Trophoblast cell (in vitro differentiated cells and primary cell): ENCODE results near the gene SPRED1.

Experiments
- DNase-seq, 2 donors: peaks; one replicate each; pipeline ENCODE4 v3.0.0-alpha.2; 2016
- H2AFZ ChIP-seq: 2 replicates; pipeline ENCODE4 v1.6.1; 2013; ENCODE audit warnings: low read length, moderate library complexity, mild to moderate bottlenecking; ENCODE audit not compliant: insufficient read depth, poor library complexity
- H2AK5ac ChIP-seq: 2 replicates; pipeline ENCODE4 v1.6.1; 2013; ENCODE audit warnings: mild to moderate bottlenecking, low read length
- H2BK120ac ChIP-seq: 2 replicates; pipeline ENCODE4 v1.6.1; 2013; ENCODE audit warnings: low read length, mild to moderate bottlenecking, moderate library complexity; ENCODE audit not compliant: insufficient read depth, poor library complexity
- H2BK12ac ChIP-seq: 2 replicates; pipeline ENCODE4 v1.6.1; 2013; ENCODE audit warnings: mild to moderate bottlenecking, low read length, moderate library complexity
- H2BK5ac ChIP-seq: 2 replicates; pipeline ENCODE4 v1.6.1; 2013; ENCODE audit warnings: low read length, low read depth, moderate library complexity, mild to moderate bottlenecking; ENCODE audit not compliant: poor library complexity
- H3K14ac ChIP-seq: 2 replicates; pipeline ENCODE4 v1.6.1; 2013; ENCODE audit warnings: mild to moderate bottlenecking, low read length
- H3K18ac ChIP-seq: 2 replicates; pipeline ENCODE4 v1.6.1; 2013; ENCODE audit warnings: mild to moderate bottlenecking, low read length
- H3K23ac ChIP-seq: 2 replicates; pipeline ENCODE4 v1.6.1; 2013; ENCODE audit warnings: low read length
- H3K27ac ChIP-seq: 2 replicates; pipeline ENCODE4 v1.5.1; 2013; ENCODE audit warnings: low read depth, mild to moderate bottlenecking, inconsistent platforms, low read length, moderate library complexity
- H3K27me3 ChIP-seq: 2 replicates; pipeline ENCODE4 v1.6.1; 2013; ENCODE audit warnings: inconsistent platforms, mild to moderate bottlenecking, low read length, moderate library complexity; ENCODE audit not compliant: insufficient read depth
- H3K36me3 ChIP-seq, 2 experiments: 1 replicate in 1 of 2; 2 replicates in 1 of 2; pipeline ENCODE4 v1.6.1; 2013; ENCODE audit warnings: low read length in 2 of 2, mild to moderate bottlenecking in 2 of 2, moderate library complexity in 1 of 2; ENCODE audit not compliant: insufficient read depth in 2 of 2, control insufficient read depth in 1 of 2
- H3K4ac ChIP-seq: 2 replicates; pipeline ENCODE4 v1.6.1; 2013; ENCODE audit warnings: low read depth, mild to moderate bottlenecking, low read length, moderate library complexity
- H3K4me1 ChIP-seq, 2 experiments: 1 replicate in 1 of 2; 2 replicates in 1 of 2; pipeline ENCODE4 v1.6.1; 2013; ENCODE audit warnings: low read length in 2 of 2, mild to moderate bottlenecking in 2 of 2, moderate library complexity in 1 of 2; ENCODE audit not compliant: insufficient read depth in 2 of 2, control insufficient read depth in 1 of 2
- H3K4me2 ChIP-seq: 2 replicates; pipeline ENCODE4 v1.6.1; 2013; ENCODE audit warnings: inconsistent platforms, mild to moderate bottlenecking, low read length, moderate library complexity
- H3K4me3 ChIP-seq: 2 replicates; pipeline ENCODE4 v1.5.1; 2013; ENCODE audit warnings: mild to moderate bottlenecking, low read depth, low read length, inconsistent platforms
- H3K79me1 ChIP-seq: one replicate; pipeline ENCODE4 v1.6.1; 2013; ENCODE audit warnings: low read length
- H3K79me2 ChIP-seq: 2 replicates; pipeline ENCODE4 v1.6.1; 2013; ENCODE audit warnings: low read length, mild to moderate bottlenecking; ENCODE audit not compliant: control insufficient read depth, insufficient read depth, poor library complexity
- H3K9ac ChIP-seq: 2 replicates; pipeline ENCODE4 v1.6.1; 2013; ENCODE audit warnings: mild to moderate bottlenecking, low read length
- H3K9me3 ChIP-seq: 2 replicates; pipeline ENCODE4 v1.6.1; 2013; ENCODE audit warnings: low read depth, mild to moderate bottlenecking, control low read depth, inconsistent platforms, low read length; ENCODE audit not compliant: insufficient read depth
- H4K12ac ChIP-seq: 2 replicates; pipeline ENCODE4 v1.6.1; 2013; ENCODE audit warnings: low read depth, mild to moderate bottlenecking, low read length, moderate library complexity
- H4K8ac ChIP-seq: 2 replicates; pipeline ENCODE4 v1.6.1; 2013; ENCODE audit warnings: low read depth, mild to moderate bottlenecking, low read length, moderate library complexity
- H4K91ac ChIP-seq: one replicate; pipeline ENCODE4 v1.6.1; 2013; ENCODE audit warnings: low read depth, mild to moderate bottlenecking, low read length, moderate library complexity
- WGBS: extraction: QIAGEN DNeasy Blood & Tissue Kit; methylation state at CpG from one replicate; pipeline ENCODE4 v1.1.7; 2013; ENCODE audit warnings: missing lambda C conversion rate; ENCODE audit not compliant: insufficient read length, insufficient coverage; ENCODE audit errors: extremely low coverage; 5-methylcytosine and 5-hydroxymethylcytosine counted together

SPRED1 gene

DNA sequence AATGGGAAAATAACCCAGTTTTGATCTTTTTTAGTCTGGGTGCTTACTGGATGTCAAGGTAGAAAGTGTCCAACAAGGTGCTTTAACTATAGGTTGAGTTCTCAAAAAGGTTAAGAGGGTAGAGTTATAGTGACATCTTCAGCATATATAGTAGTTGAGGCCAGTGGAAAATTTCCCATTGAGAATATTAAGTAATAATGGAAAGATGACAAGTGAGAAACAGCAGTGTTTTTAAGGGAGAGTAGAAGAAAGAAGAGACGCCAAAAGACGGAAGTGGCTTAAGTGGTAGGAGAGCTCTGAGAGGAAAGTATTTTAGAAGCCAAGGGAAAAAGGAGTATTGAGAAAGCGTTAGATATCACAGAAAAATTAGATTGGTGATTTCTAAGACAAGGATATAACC is 10.6 kb downstream of the SPRED1 start:
- no peak overlapping the region for H3K23ac ChIP-seq
- H2BK12ac ChIP-seq: no peak overlapping the region
- no peak overlapping the region for H4K8ac ChIP-seq
- no peak overlapping the region for H4K91ac ChIP-seq
- H3K4me1 ChIP-seq: no peaks in the 10 kb centered on the region
- no peaks in the 10 kb centered on the region for H3K36me3 ChIP-seq
- H3K27me3 ChIP-seq: no peaks in the 10 kb centered on the region
- no peaks in the 10 kb centered on the region for H3K9me3 ChIP-seq
- no peak for DNase-seq
- H2AK5ac ChIP-seq: no peak overlapping the region
- H3K18ac ChIP-seq: no peak overlapping the region
- H3K4me3 ChIP-seq: no peak overlapping the region
- no peak overlapping the region for H3K9ac ChIP-seq
- H2BK120ac ChIP-seq: no peak overlapping the region
- no peaks in the 10 kb centered on the region for H3K79me1 ChIP-seq
- no peak overlapping the region for H4K12ac ChIP-seq
- no peak overlapping the region for H3K27ac ChIP-seq
- H2BK5ac ChIP-seq: no peak overlapping the region
- H3K4ac ChIP-seq: no peak overlapping the region
- H3K79me2 ChIP-seq: no peaks in the 10 kb centered on the region
- H2AFZ ChIP-seq: no peak overlapping the region
- H3K4me2 ChIP-seq: no peak overlapping the region
- WGBS: 100% methylated on average over 1 of the region's 3 CpGs
- H3K14ac ChIP-seq: no peak overlapping the region

DNA sequence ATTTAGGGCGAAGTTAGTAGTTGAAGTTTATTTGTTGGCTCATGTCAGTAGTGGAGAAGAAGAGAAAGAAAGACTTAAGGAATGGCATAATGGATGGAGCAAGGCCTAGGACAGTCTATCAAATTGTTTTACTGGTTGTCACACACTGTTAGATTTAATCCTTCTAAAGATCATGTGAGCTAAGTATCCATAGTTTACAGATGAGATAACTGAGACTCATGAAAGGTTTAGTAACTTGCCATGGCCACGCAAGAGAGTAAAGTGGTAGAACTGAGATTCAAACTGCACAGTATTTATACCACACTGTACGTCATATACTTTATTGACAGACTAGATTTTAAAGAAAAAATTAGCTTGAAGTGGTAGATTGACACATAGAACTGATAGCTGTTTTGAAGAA is 11.4 kb downstream of the SPRED1 start:
- Histone ChIP-seq H2AFZ (no peak overlapping the region), H4K8ac (no peak overlapping the region), H3K4me1 (no peaks in the 10 kb centered on the region), H3K18ac (no peak overlapping the region), H3K4me3 (no peak overlapping the region), H2AK5ac (no peak overlapping the region), H3K27me3 (no peaks in the 10 kb centered on the region), H4K91ac (no peak overlapping the region), H4K12ac (no peak overlapping the region), H3K27ac (no peak overlapping the region), H2BK120ac (no peak overlapping the region), H3K23ac (no peak overlapping the region), H3K4ac (no peak overlapping the region), H3K14ac (no peak overlapping the region), H3K9me3 (no peaks in the 10 kb centered on the region), H2BK12ac (no peak overlapping the region), H3K79me1 (no peaks in the 10 kb centered on the region), H2BK5ac (no peak overlapping the region), H3K36me3 (no peaks in the 10 kb centered on the region), H3K4me2 (no peak overlapping the region), H3K79me2 (no peaks in the 10 kb centered on the region), H3K9ac (no peak overlapping the region)
- 100% methylated on average over 1 of the region's 3 CpGs for WGBS
- DNase-seq: no peak

DNA sequence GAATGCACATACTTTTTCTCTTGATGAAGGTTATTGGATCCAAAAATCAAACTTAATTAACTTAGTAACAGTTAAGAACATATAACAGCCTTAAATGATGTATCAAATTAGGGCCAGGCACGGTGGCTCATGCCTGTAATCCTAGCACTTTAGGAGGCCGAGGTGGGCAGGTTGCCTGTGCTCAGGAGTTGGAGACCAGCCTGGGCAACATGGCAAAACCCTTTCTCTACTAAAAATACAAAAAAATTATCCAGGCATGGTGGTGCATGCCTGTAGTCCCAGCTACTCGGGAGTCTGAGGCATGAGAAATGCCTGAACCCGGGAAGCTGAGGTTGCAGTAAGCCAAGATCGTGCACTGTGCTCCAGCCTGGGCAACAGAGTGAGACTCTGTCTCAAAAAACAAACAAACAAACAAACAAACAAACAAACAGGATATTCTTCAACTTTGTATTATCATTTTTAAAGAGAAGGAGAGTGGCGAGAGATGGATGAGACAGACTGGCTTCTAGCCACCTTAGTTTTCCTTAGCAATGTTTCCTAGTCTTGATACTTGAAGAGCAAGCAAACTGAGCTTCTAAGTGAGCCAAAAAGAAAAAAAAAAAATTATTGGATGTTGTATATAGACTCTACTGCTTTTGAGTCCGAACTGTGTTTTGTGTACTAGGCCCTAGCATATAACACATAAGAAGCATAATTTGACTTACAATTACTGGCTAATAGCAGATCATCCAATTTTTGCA is 13.8 kb downstream of the SPRED1 start:
- Histone ChIP-seq H3K27me3 (no peaks in the 10 kb centered on the region), H3K4me3 (no peak overlapping the region), H2BK12ac (no peak overlapping the region), H3K4ac (no peak overlapping the region), H4K91ac (no peak overlapping the region), H2AK5ac (no peak overlapping the region), H2AFZ (no peak overlapping the region), H3K4me2 (no peak overlapping the region), H3K4me1 (no peaks in the 10 kb centered on the region), H3K79me1 (no peaks in the 10 kb centered on the region), H3K23ac (no peak overlapping the region), H3K14ac (no peak overlapping the region), H3K9me3 (no peaks in the 10 kb centered on the region), H2BK5ac (no peak overlapping the region), H4K8ac (no peak overlapping the region), H3K36me3 (no peaks in the 10 kb centered on the region), H3K9ac (no peak overlapping the region), H3K18ac (no peak overlapping the region), H2BK120ac (no peak overlapping the region), H3K27ac (no peak overlapping the region), H4K12ac (no peak overlapping the region), H3K79me2 (no peaks in the 10 kb centered on the region)
- WGBS: no CpG with 5 or more reads among the region's 7 CpGs
- DNase-seq: no peak

DNA sequence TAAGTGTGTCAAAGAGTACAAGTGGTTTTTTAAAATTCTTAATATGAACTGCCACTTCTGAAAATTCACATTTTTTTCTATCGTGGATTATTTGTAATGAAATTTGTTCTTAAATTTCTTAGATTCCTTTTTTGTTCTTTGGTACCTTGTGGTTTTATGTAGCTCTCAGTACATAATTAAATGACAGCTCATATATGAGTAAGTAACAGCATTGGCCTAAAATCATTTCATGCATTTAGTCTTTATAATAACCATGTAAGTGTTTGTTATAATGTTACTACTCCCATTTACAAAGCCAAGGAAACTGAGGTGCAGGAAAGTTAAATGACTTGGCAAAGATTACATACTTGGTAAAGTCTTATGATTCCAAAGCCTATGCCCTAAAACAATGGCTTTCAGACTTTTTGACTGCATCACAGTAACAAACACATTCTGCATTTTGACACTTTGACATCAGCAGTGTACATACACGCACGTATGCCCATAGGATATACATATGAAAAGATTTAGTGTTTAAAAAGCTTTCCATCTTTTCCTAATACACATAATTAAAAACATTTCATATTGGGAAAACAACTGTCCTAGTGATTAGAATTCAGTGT is 14.9 kb downstream of the SPRED1 start:
- no peak overlapping the region for H2AFZ ChIP-seq
- no peak overlapping the region for H4K8ac ChIP-seq
- no peak overlapping the region for H2AK5ac ChIP-seq
- no peak overlapping the region for H3K23ac ChIP-seq
- H3K9me3 ChIP-seq: no peaks in the 10 kb centered on the region
- H3K4me1 ChIP-seq: no peaks in the 10 kb centered on the region
- no peak overlapping the region for H2BK12ac ChIP-seq
- no peak overlapping the region for H3K18ac ChIP-seq
- no peak overlapping the region for H4K12ac ChIP-seq
- no peak overlapping the region for H4K91ac ChIP-seq
- WGBS: no CpG with 5 or more reads among the region's 3 CpGs
- no peak overlapping the region for H3K4me3 ChIP-seq
- H3K79me1 ChIP-seq: no peaks in the 10 kb centered on the region
- no peak overlapping the region for H3K9ac ChIP-seq
- H3K4ac ChIP-seq: no peak overlapping the region
- no peaks in the 10 kb centered on the region for H3K27me3 ChIP-seq
- no peak overlapping the region for H3K14ac ChIP-seq
- H3K36me3 ChIP-seq: no peaks in the 10 kb centered on the region
- no peak overlapping the region for H2BK120ac ChIP-seq
- DNase-seq: no peak
- no peak overlapping the region for H2BK5ac ChIP-seq
- H3K4me2 ChIP-seq: no peak overlapping the region
- no peak overlapping the region for H3K27ac ChIP-seq
- H3K79me2 ChIP-seq: no peaks in the 10 kb centered on the region
